Activated CD8-positive, alpha-beta memory T cell treated with anti-CD3 and anti-CD28 coated beads, Interleukin-2, amount 50 U/mL, for 24 hours (primary cell): Measurements from ENCODE around the gene MOB3B.

Experiments
- DNase-seq: peaks from one replicate; pipeline ENCODE4 v3.0.0-alpha.2; 2020; ENCODE audit errors: extremely low read depth

MOB3B gene

DNA sequence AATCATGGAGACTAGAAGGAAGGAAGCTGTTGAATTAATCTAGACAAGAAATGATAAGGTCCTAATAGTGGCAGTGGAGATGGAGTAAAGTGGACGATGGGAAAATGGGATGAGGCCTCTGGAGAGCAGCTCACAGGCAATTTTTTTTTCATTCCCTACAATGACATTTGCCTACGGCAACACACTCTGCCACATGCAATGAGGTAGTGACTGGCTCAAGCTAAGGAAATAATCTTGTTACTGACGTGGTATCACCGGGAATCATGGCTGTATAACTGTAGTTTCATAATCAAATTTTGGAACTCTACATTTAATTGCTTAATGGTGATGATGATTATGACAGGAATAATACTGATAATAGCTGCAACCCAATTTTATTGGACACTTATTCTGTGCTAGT, 12.1 kb upstream of the MOB3B start:
- no peak for DNase-seq

DNA sequence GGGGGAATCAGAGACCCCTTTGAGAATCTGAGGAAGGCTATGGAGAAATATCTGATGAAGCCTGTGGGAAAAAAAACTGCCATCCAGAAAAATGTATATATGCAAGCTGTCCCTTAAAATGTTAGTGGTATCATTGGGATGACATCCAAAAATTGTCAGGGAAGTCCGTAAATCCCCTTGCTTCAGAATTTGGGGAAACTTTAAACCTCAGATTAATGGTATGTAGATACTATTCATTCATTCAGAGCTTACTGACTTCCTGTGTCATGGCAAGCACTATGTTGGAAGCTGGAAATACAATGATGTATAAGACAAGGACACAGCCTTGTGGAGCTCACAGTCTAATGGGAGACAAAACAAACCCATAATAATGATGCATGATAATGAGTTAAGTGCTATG, 10.9 kb upstream of the MOB3B start:
- DNase-seq = no peak

DNA sequence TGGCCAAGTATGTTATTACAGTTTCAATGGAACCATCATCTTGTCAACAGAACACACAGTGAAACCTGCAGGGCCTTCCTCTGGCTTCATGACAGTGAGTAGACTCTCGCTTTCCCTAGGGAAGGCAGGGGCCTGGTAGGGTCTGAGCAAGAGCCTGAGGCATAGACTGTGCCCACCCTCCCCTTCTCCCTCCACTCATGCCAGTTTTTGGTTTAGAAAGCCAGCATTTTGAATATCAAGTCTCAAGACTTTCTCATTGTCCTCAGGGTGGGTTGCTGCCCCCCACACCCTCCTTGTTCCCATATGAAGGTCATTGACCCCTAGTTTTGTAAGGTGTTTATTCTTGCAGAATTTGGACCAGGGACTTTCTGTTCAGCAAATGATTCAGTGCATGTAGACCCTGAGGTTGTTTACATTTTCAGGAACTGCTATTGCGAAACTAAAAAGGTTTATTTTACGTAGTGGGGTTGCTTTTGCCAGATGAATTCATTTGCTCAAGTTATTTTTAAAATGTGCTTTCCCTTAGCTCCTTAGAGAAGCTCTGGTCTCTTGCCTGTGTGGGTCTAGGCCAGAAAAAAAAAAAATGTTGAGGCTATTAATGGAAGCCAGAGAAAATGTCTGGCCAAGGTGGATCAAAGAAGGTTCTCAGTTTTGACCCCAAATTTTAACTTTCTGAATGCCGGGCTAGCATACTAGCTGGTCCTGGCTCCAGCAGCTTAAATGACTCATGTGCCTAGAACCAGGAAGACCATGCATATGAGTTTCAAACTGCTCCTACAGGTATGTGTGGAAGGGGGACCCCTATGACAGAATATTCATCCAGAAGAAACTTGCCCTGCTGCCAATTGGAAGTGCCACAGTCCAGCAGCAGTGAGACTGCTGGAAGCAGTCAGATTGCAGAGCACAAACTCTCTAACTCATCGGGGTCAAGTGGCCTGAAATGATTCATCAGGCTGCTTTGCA, 10.1 kb upstream of the MOB3B start:
- no peak for DNase-seq

DNA sequence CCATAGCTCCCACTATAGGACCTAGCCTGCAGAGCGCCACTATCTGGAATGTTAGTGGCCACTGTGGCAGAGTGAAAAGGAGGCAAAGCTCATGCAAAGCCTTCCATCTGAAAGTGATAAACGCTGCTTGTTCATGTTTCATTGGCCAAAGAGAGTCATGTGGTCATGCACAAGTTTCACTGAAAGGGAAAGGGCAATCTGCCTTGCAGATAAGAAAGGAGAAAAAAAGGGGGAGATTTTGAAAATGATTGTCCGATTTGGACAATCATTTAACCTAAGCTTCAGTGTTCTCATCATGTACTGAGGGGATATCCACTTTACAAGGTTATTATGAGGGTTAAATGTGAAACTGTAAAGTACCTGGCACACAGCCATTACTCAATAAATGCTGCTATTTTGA, 9.0 kb upstream of the MOB3B start:
- DNase-seq = no peak

DNA sequence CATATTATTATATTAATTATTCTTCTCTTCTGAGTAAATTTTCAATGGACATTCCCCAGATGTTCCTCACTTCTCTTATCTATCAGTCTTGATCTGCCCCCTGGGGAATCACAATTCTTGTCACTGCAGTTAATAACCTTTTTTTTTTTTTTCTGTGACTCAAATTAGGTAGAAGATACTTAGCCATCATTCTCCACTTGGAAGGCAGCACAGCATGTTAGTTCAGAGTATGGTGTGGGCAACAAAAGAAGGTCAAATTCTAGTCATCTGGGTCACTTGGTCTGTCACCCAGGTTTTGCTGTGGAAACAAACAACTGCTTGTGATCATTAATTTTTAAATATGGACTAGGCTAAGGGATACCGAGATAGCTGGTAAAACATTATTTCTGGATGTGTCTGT, 8.1 kb upstream of the MOB3B start:
- DNase-seq = no peak

DNA sequence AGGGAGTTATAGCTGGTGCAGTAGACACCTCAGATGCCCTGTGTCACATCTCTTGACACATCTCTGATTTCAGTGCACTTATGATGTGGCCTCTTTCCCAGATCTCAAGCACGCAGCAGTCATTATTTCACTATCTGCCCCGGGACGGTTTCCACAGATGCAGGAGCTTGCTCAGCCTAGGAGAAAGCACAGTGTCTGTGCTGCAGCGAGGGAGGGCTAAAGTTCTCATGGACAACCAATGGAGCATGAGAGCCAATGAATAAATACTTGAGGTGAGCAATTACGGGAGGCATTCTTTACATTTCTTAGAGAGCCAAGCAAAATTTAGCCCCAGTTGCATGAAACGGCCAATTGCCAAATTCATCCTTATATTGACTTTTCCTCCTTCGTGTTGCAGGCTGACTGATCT, 7.4 kb upstream of the MOB3B start:
- DNase-seq = no peak

DNA sequence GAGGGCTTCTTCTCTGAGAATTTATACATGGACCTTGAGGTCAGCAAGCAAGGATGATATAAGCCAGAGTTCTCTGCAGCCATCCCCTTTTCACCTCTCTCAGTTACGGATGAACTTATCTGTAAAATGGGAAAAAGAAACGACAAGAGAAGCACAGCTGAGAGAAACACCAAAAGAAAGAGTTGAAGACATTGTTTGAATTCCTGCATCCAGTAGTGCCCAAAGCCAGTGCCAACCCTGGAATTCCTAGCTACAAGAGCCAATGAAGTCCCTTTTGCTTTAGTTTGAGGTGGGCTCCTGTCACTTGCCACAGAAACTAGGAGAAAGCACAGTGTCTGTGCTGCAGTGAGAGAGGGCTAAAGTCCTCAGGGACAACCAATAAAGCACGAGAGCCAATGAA, 6.6 kb upstream of the MOB3B start:
- DNase-seq = no peak

DNA sequence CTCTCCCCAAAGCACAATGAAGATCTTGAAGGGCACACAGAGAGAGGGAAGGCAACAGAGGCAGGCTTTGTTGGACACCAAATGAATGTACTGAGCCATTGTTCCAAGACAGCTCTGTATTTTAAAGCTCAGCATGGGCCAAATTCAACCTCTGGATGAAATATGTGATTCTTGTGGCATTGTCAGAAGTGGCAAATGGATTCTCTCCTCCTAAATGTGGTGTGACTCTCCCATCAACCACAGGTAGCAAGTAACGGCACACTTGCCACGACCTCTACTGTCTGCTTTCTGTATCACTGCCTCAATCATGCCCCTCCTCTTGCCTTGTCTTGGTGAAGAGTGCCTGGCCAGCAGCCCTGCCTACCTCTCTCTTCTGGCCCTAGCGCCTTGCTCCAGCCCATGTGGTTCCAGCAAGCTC, 6.1 kb upstream of the MOB3B start:
- DNase-seq = no peak

DNA sequence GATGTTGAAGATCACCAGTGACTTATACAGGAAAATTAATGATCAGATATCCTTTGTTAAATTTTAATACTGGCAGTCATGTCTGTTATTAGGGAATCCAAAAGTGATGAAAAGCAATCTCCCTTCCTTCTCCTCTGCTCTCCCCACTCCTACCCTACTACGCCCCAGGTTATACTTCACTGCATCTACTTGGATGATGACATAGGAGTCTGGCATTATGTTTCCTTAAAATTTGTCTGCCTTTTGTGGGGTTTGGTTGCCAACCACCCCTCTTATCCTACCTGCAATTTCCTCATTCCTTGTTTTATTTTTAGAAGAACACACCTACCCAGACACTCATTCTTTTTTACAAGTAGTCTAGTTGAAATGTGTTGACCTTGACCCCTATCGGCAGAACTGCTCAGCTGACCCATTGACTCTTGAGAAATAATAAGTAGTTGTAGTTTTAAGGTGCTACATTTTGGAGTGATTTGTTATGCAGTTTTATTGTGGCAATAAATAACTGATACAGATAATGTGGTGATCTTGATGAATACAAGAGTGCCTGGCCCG, 5.1 kb upstream of the MOB3B start:
- DNase-seq = no peak

DNA sequence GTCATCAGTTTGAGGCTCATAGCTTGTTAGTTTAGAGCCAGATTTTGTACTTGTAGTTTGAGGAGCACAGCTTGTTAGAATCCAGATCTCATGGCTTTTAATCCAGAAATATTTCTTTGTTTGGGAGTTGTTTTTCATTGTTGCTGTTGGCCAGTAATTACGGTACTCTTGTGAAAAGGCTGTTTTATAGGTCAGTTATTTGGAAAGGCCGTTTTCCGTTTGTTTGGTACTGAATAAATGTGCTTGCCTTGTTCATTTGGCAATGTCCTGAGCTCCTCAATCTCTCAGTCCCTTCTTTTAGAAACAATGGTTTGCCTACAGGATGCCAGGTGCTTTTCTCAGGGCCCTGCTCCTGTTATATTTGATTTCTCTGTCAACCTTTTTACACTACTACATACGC, 4.5 kb upstream of the MOB3B start:
- DNase-seq = no peak

DNA sequence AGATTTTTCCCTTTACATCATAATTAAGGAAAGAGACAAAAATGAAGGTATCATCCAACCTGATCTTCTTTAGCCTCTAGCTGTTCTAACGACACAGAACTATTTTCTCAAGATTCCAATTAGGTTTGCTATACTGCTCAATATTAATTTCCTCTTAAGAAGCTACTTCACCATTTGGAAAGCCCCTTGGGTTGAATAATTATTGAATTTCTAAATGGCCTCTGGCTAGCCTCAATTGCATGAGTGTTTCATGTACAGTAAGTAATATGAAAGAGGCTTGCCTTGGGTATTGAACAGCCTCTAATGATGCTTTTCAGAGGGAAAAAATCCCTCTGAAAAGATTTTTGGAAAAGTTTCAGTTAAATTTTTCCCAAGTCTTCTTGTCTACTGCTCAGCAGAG, 3.7 kb upstream of the MOB3B start:
- DNase-seq = no peak

DNA sequence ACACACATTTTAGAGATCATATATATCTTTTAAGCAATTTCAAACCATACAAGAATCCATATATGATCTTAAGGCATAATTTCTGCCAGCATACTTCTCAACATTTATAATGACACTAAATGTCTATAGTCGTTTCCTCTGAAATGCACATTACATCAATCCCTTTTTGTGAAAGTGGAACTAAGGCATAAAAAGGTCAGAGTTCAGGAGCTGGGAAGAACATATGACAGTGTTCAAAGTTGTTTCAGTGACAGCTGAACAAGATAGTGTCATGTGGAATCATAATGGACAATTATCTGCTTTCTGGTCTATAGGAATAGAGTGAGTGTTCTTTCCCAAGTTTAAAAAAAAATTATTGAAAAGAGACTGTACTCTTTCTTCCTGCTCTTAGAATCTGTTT, 2.4 kb upstream of the MOB3B start:
- no peak for DNase-seq

DNA sequence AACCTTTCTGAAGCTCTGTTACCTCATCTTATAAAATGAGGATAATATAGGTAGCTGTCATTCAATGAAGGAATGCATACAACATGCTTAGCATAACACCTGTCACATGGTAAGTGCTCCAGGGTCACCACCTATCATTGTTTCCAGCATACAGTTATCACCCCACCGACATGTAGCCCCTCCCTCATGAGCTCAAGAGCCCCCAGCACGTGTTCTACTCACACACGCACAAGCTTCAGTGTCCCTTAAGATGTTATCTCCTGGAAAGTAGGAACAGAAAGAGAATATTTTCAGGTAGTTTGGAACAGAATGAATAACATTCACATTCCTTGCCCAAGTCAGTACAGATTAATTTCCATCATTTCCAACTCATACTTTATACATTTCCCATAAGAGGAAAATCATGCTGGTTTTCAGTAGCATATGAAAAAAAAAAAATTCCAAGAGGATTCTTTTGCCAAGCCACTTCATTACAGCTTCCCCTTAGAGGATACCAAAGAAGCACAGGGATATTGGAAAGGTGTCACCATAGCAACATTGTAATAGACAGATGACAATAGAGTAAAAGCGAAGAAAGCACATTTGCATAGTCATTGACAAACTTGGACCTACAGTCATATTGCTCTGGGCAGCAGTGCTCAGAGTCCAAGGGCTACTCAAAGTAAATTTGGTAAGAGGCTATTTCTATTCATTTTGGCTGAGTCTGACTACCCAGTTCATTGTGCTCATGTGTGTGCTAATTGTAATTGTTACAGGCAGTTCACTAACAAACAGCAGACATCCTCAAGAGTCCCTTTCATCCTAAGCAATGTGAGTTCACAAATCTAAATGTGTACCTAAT, 1.5 kb upstream of the MOB3B start:
- DNase-seq = no peak

DNA sequence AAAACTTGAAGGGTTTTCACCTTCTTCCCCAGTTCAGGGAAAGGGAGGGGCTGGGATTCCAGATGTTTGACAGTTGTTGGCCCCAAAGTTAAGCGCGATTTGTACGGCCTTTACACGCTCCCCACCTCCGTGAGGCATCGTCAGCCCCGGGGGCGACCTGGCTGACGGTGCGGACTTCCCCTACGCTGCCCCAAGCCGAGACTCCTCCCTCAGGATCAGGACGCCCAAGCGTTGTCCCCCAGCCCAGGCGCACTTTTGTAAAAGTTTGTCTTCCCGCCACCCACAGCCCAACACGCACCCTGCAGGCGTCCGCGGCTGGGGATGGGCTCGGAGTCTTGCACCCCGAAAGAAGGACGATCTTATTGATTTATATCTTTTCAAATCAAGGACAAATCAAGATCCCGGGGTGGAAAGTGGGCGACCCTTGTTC, 713 bp downstream of the MOB3B start:
- DNase-seq = no peak

DNA sequence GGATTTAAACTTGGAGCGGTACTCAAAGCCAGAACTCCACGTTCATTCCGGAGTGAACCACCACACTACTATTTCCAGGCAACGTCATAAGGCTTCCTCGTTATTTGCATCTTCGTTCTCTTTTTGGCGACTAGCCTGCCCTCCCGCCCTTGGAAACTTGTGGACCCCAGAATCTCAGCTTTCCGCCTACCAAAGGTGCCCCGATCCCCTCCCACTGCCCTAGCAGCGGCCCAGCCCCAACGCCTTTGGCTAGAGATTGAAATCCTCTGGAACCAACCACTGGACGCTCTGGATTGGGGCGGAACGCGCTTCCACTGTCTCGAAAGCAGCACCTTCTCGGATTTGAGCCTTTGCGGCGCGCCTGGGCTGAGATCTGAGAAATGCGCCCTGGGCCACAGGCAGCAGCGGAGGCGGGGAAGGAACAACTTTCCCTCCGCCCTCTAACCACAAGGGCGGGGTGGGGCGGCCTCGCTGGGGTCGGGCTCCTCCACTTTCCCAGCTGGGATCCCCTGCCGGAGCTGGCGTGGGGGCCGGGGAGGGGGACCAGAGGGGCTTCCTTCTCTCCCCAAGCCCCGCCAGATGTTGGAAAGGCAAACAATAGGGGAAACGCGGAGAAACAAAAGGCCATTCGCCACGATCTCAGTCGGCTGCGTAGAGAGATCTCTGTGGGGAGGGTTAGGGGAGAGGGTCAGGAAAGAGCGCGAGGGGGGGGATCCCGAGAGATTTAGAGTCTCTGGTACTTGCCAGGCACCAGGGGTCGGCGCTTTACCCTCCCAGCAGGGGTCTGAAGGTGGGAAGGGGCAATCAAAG, 1.3 kb downstream of the MOB3B start:
- peak; percentile 18 for DNase-seq

DNA sequence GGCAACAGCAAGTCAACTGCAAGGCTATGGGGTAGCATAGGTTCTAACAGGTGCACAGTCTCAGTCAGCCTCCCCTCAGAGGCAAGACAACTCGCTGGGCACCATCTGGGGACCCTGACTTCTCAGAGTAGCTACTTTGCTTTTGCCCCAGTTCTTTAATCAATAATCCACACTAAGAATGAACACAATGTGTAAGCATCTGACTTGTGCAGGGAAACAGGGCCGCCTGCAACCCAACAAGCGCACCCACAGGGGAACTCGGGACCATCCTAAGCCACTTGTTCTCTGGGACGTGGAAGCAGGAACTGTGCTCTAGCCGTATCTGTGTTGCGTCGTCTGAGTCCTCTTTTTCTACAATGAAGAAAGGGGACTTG, 1.9 kb downstream of the MOB3B start:
- no peak for DNase-seq

DNA sequence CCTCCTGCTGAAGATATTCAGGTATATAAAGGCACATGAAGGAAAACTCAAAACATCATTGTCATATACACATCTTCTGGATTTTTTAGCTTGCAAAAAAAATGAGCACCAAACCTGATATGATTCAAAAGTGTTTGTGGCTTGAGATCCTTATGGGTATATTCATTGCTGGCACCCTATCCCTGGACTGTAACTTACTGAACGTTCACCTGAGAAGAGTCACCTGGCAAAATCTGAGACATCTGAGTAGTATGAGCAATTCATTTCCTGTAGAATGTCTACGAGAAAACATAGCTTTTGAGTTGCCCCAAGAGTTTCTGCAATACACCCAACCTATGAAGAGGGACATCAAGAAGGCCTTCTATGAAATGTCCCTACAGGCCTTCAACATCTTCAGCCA, 5.4 kb downstream of the MOB3B start, which contains the start of gene IFNK:
Gene IFNK, plus strand, starts transcription at position 55 of the 400 bp plus-strand sequence. Its CDS starts 47 bp downstream, at position 102.
- no peak for DNase-seq

DNA sequence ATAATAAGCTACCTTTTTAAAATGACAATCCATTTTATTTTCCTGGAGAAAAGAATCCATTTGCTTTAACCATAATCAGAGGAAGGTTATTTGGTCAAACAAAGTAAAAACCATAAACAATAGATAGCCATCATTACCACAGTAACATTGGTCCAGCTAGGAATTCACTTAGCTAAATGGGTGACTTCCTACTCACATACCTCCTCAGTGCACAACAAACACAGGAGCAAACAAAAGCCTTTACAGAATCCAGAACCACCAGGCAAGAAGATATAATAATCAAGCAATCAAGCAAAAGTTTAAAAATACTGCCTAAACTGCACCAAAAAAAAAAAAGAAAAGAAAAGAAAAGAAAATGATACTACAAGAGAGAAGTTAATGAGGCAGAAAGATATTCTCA, 6.5 kb downstream of the MOB3B start:
- DNase-seq = no peak

DNA sequence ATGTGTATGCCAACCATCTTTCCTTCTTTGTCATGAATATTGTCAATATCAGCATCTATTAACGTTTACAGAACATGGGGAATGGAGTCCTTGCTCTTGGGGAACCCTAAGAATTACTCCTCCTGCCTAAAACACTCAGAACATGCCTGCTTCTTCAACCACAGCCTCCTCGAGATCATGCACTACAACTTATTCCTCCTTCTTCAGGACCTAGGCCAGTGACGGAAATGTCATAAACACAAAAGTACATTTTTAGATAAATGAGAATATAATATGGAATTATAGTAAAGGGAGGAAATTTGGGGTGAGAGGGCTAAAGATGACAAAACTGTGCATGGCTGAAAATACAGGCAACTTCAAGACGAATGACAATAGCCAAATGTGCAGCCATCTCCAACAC, 8.6 kb downstream of the MOB3B start:
- no peak for DNase-seq

DNA sequence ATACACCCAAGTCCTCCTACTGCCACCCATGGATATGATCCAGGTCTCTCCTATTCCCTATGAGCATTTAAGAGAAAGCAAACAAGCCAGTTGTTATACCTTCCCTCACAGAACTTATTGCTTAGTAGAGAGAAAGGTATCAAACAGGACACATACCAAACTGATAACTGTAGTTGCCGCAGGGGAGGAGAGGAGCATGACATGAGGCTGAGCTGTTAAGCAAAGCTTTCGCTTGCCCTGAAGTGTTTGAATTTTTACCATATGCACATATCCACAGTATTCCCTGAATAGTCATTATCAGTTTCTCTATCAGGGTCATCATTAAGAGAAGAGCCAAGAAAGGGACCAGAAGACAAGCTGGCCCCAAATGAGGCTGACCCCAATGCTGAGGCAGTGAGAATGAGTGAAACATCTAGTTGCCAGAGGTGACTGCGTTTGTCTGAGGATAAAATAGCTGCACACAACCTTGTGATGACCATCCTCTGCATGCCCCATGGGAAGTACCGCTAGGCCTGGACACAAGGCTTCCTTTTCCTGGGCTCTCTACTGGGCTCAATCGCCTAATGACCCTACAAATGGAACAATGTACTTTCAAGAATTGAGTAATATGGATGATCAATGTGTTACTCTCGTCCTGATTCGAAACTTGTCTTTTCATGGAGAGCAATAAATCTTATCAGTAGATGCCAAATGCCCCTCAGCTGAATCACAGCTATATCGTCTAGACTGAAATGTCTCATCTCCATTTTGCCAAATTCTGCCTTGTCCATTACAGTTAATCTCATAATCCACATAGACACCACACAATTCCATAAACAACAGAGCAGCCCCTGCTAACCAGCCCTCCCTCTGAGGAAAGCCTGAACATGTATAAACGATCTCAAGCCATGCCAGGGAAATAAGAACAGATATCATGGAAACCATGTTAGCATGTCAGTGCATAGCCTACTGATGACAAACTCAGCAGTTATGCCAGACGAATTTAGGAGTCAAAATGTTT, 9.8 kb downstream of the MOB3B start:
- DNase-seq = no peak
